Calu3 (cell line): ENCODE results near the gene REM1. TPM values are rescaled to one million over a fixed set of nuclear protein-coding genes. Genes with fewer than 3 reads are reported as not detected.

ENCODE experiments used
- BruUV-seq: library from RNA; stranded (reverse); fragments of 400-500 nt; replicated peaks from 2 replicates; lab custom pipeline; 2021; lab: Mats Ljungman, UMichigan
- CTCF ChIA-PET: fragments of 300-600 bp; sonication (Branson Sonifier 250); formaldehyde crosslinking; loops from one replicate; lab custom pipeline; 2022; ENCODE audit warnings: antibody characterized with exemption; lab: Charles Lee
- DNase-seq: peaks from one replicate; pipeline ENCODE4 v3.0.0; 2022
- H3K27ac Mint-ChIP-seq: one replicate; pipeline ENCODE4 v1.8.0; 2022; ENCODE audit warnings: mixed read lengths; ENCODE audit not compliant: unreplicated experiment
- H3K27me3 Mint-ChIP-seq: one replicate; pipeline ENCODE4 v1.8.0; 2022; ENCODE audit warnings: mixed read lengths; ENCODE audit not compliant: unreplicated experiment
- H3K36me3 Mint-ChIP-seq: one replicate; pipeline ENCODE4 v1.8.0; 2022; ENCODE audit warnings: mild to moderate bottlenecking, moderate library complexity, mixed read lengths; ENCODE audit not compliant: insufficient read depth, unreplicated experiment
- H3K4me1 Mint-ChIP-seq: one replicate; pipeline ENCODE4 v1.8.0; 2022; ENCODE audit warnings: mild to moderate bottlenecking, low read depth, mixed read lengths; ENCODE audit not compliant: unreplicated experiment
- H3K4me3 Mint-ChIP-seq: one replicate; pipeline ENCODE4 v1.8.0; 2022; ENCODE audit warnings: mild to moderate bottlenecking, low read depth, moderate library complexity, mixed read lengths; ENCODE audit not compliant: unreplicated experiment
- H3K9me3 Mint-ChIP-seq: one replicate; pipeline ENCODE4 v1.8.0; 2022; ENCODE audit warnings: low read depth, mixed read lengths; ENCODE audit not compliant: unreplicated experiment
- CTCF ChIP-seq: fragments of 200-600 bp; IDR thresholded peaks from one replicate; pipeline ENCODE4 v1.8.0; 2022; ENCODE audit warnings: antibody characterized with exemption; ENCODE audit not compliant: unreplicated experiment
- intact Hi-C: fragments of 100-400 bp; cut with micrococcal nuclease; formaldehyde crosslinking; loops from one replicate; pipeline ENCODE4 v1.10.0; 2022; ENCODE audit not compliant: unreplicated experiment
- total RNA-seq: library from RNA; stranded (reverse); gene quantifications from 2 replicates; pipeline ENCODE4 v1.2.3, GENCODE V29; 2022

The REM1 gene
- total RNA-seq, 1 experiment from 2014 or later = not detected

GRCh38 chr20:31474097-31474436, 1.0 kb upstream of the REM1 start:
- intact Hi-C loops = no loop called here
- H3K36me3 Mint-ChIP-seq = no peaks in the 10 kb centered on the region
- H3K27ac Mint-ChIP-seq = no peak overlapping the region
- DNase-seq = no peak
- no peaks in the 10 kb centered on the region for H3K4me1 Mint-ChIP-seq
- peaks cover 73% of the 10 kb centered on the region for H3K27me3 Mint-ChIP-seq
- no peak for TF ChIP-seq CTCF
- CTCF ChIA-PET = interaction anchor here (0.6 to 3.7 kb wide), 5 partner anchors 11 to 160 kb away, joined by 3 to 17 read pairs (median 3); no protein-coding TSS in a partner anchor
- H3K9me3 Mint-ChIP-seq = no peaks in the 10 kb centered on the region
- no TSS peak for BruUV-seq
- H3K4me3 Mint-ChIP-seq = no peak overlapping the region

GRCh38 chr20:31475472-31476293, 595 bp downstream of the REM1 start:
- CTCF ChIA-PET = interaction anchor here (0.6 to 3.7 kb wide), 2 partner anchors 28 to 492 kb away, joined by 3 to 17 read pairs; partner anchors contain the start of gene XKR7
- BruUV-seq = no TSS peak
- TF ChIP-seq CTCF = no peak
- intact Hi-C loops = no loop called here
- Mint-ChIP-seq H3K4me3 (peak overlapping the region; percentile 32), H3K9me3 (no peaks in the 10 kb centered on the region), H3K27ac (no peak overlapping the region), H3K4me1 (no peaks in the 10 kb centered on the region), H3K36me3 (no peaks in the 10 kb centered on the region), H3K27me3 (peaks cover 76% of the 10 kb centered on the region)
- DNase-seq = no peak

GRCh38 chr20:31476294-31476585, 1.2 kb downstream of the REM1 start:
- CTCF ChIA-PET = interaction anchor here (0.6 kb wide), 1 partner anchor 491 kb away, joined by 3 read pairs; the partner anchor contains the start of gene XKR7
- no peak overlapping the region for H3K27ac Mint-ChIP-seq
- intact Hi-C loops = no loop called here
- no peak for DNase-seq
- TF ChIP-seq CTCF = no peak
- H3K9me3 Mint-ChIP-seq = no peaks in the 10 kb centered on the region
- no peak overlapping the region for H3K4me3 Mint-ChIP-seq
- H3K27me3 Mint-ChIP-seq = peaks cover 81% of the 10 kb centered on the region
- H3K4me1 Mint-ChIP-seq = no peaks in the 10 kb centered on the region
- no peaks in the 10 kb centered on the region for H3K36me3 Mint-ChIP-seq
- no TSS peak for BruUV-seq

GRCh38 chr20:31476643-31477215, 1.6 kb downstream of the REM1 start:
- Mint-ChIP-seq H3K9me3 (no peaks in the 10 kb centered on the region), H3K4me3 (no peak overlapping the region)

More at GRCh38 chr20:31476643-31477215, 1.6 kb downstream of the REM1 start:
- Mint-ChIP-seq H3K36me3 (no peaks in the 10 kb centered on the region), H3K4me1 (no peaks in the 10 kb centered on the region), H3K27ac (no peak overlapping the region), H3K27me3 (peaks cover 86% of the 10 kb centered on the region)
- BruUV-seq = no TSS peak
- no peak for DNase-seq
- intact Hi-C loops = no loop called here
- TF ChIP-seq CTCF = no peak
- CTCF ChIA-PET = interaction anchor here (0.6 kb wide), 1 partner anchor 491 kb away, joined by 3 read pairs; the partner anchor contains the start of gene XKR7
